Left ventricle myocardium inferior (tissue), 1 donor: ENCODE measurements around the gene ARHGAP33. TPM values are rescaled to one million over a fixed set of nuclear protein-coding genes. Genes with fewer than 3 reads are reported as not detected.

Source experiments
- DNase-seq: peaks from one replicate; pipeline ENCODE4 v3.0.0-alpha.2; 2020
- H3K27ac ChIP-seq: fragments of 200-600 bp; replicated peaks from 2 replicates; pipeline ENCODE4 v1.8.0; 2021
- H3K27me3 ChIP-seq: fragments of 200-600 bp; 2 replicates; pipeline ENCODE4 v1.8.0; 2021; ENCODE audit warnings: low read depth
- H3K36me3 ChIP-seq: fragments of 200-600 bp; 2 replicates; pipeline ENCODE4 v1.8.0; 2021
- H3K4me1 ChIP-seq: fragments of 200-600 bp; 2 replicates; pipeline ENCODE4 v1.8.0; 2021
- H3K4me3 ChIP-seq: fragments of 200-600 bp; 2 replicates; pipeline ENCODE4 v1.8.0; 2021; ENCODE audit warnings: mild to moderate bottlenecking, moderate library complexity
- H3K9me3 ChIP-seq: fragments of 200-600 bp; replicated peaks from 2 replicates; pipeline ENCODE4 v1.8.0; 2021
- intact Hi-C: fragments of 100-400 bp; cut with micrococcal nuclease; formaldehyde crosslinking; loops from one replicate; pipeline ENCODE4 v1.11.0; 2022
- total RNA-seq: library from RNA; stranded (reverse); fragmentation: NEBNext Ultra II Directional; extraction: Animal tissue kit (Norgen Biotek cat#: 25700); gene quantifications from one replicate; pipeline ENCODE4 v1.2.1, GENCODE V29; 2021
- TF ChIP-seq, protein P1 (sequence below): fragments of 200-600 bp; IDR thresholded peaks from 2 replicates; pipeline ENCODE4 v1.8.0; 2021; ENCODE audit warnings: antibody characterized with exemption, mild to moderate bottlenecking, borderline replicate concordance
- donor health status: DM: no; HTN: yes; CAD: no; lungs with severe emphysema.

The ARHGAP33 gene
- total RNA-seq, 1 donor from 2014 or later, result 3.8 TPM

DNA sequence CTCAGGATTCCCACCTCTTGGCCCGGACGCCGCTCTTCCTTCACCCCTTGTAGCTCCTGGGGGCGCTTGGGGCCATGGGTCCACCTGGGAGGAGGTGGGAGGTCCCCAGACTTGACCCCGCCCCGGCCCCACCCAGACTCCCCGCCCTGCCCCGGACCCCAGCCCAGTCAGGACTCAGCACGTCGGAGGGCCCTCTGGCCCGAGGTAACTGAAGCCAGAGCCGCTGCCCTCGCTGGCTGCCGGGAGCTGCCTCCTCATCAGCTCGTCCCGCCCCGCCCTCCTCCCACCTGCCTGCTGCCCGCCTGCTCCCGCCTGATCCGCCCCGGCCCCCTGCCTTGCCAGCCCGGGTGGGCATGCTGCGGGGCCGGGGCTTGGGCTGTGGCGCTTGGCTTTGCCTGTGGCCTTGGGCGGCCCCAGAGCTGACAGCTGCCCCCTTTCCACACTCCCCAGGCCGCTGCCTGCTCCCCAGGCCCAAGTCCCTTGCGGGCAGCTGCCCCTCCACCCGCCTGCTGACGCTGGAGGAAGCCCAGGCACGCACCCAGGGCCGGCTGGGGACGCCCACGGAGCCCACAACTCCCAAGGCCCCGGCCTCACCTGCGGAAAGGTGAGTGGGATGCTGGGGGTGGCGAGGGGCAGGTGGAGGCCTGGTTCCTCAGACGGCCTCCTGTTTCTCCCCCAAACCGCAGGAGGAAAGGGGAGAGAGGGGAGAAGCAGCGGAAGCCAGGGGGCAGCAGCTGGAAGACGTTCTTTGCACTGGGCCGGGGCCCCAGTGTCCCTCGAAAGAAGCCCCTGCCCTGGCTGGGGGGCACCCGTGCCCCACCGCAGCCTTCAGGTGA lies 9.4 kb downstream of the ARHGAP33 start:
- intact Hi-C loops, result no loop called here
- Histone ChIP-seq H3K4me3 (no peak overlapping the region), H3K36me3 (peaks cover 15% of the 10 kb centered on the region), H3K27ac (no peak overlapping the region), H3K27me3 (no peaks in the 10 kb centered on the region), H3K4me1 (no peaks in the 10 kb centered on the region), H3K9me3 (no peaks in the 10 kb centered on the region)
- DNase-seq, result no peak
- TF ChIP-seq, protein P1, sequence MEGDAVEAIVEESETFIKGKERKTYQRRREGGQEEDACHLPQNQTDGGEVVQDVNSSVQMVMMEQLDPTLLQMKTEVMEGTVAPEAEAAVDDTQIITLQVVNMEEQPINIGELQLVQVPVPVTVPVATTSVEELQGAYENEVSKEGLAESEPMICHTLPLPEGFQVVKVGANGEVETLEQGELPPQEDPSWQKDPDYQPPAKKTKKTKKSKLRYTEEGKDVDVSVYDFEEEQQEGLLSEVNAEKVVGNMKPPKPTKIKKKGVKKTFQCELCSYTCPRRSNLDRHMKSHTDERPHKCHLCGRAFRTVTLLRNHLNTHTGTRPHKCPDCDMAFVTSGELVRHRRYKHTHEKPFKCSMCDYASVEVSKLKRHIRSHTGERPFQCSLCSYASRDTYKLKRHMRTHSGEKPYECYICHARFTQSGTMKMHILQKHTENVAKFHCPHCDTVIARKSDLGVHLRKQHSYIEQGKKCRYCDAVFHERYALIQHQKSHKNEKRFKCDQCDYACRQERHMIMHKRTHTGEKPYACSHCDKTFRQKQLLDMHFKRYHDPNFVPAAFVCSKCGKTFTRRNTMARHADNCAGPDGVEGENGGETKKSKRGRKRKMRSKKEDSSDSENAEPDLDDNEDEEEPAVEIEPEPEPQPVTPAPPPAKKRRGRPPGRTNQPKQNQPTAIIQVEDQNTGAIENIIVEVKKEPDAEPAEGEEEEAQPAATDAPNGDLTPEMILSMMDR, result no peak

DNA sequence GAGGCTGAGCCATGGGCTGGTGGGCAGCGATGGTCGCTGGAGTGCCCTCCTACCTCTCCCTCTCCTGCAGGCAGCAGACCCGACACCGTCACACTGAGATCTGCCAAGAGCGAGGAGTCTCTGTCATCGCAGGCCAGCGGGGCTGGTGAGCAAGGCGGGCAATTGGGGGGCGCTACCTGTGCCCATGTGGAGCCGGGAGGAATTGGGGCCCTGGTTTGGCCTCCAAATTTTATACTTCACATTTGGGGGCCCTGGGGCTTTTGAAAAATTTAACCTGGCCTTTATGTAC lies 9.9 kb downstream of the ARHGAP33 start:
- no peaks in the 10 kb centered on the region for H3K4me1 ChIP-seq
- intact Hi-C loops, result no loop called here
- no peaks in the 10 kb centered on the region for H3K9me3 ChIP-seq

DNA sequence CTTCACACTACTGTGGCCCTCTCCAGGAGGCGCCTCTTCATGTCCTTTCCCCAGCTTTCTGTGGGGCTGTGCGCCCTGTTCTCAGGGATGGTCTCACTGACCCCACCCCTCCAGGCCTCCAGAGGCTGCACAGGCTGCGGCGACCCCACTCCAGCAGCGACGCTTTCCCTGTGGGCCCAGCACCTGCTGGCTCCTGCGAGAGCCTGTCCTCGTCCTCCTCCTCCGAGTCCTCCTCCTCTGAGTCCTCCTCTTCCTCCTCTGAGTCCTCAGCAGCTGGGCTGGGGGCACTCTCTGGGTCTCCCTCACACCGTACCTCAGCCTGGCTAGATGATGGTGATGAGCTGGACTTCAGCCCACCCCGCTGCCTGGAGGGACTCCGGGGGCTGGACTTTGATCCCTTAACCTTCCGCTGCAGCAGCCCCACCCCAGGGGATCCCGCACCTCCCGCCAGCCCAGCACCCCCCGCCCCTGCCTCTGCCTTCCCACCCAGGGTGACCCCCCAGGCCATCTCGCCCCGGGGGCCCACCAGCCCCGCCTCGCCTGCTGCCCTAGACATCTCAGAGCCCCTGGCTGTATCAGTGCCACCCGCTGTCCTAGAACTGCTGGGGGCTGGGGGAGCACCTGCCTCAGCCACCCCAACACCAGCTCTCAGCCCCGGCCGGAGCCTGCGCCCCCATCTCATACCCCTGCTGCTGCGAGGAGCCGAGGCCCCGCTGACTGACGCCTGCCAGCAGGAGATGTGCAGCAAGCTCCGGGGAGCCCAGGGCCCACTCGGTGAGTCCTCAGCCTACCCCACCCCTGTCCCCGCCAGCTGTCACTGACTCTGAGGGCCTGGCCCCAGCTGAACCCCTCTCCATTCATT lies 11.2 kb downstream of the ARHGAP33 start:
- no peak overlapping the region for H3K4me3 ChIP-seq
- no peaks in the 10 kb centered on the region for H3K27me3 ChIP-seq
- intact Hi-C loops, result no loop called here
- no peaks in the 10 kb centered on the region for H3K9me3 ChIP-seq
- TF ChIP-seq, protein P1, result no peak
- H3K27ac ChIP-seq, result no peak overlapping the region
- DNase-seq, result no peak
- H3K36me3 ChIP-seq, result no peaks in the 10 kb centered on the region
- no peaks in the 10 kb centered on the region for H3K4me1 ChIP-seq

More for the DNA sequence above, 9.9 kb downstream of the ARHGAP33 start:
- DNase-seq, result no peak
- Histone ChIP-seq H3K27me3 (no peaks in the 10 kb centered on the region), H3K36me3 (peaks cover 11% of the 10 kb centered on the region), H3K4me3 (no peak overlapping the region), H3K27ac (no peak overlapping the region)
- TF ChIP-seq, protein P1, result no peak

DNA sequence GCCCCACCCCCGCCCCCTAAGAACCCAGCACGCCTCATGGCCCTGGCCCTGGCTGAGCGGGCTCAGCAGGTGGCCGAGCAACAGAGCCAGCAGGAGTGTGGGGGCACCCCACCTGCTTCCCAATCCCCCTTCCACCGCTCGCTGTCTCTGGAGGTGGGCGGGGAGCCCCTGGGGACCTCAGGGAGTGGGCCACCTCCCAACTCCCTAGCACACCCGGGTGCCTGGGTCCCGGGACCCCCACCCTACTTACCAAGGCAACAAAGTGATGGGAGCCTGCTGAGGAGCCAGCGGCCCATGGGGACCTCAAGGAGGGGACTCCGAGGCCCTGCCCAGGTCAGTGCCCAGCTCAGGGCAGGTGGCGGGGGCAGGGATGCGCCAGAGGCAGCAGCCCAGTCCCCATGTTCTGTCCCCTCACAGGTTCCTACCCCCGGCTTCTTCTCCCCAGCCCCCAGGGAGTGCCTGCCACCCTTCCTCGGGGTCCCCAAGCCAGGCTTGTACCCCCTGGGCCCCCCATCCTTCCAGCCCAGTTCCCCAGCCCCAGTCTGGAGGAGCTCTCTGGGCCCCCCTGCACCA lies 11.9 kb downstream of the ARHGAP33 start:
- H3K27me3 ChIP-seq, result peaks cover 6% of the 10 kb centered on the region
- no peak overlapping the region for H3K4me3 ChIP-seq
- H3K27ac ChIP-seq, result no peak overlapping the region
- H3K36me3 ChIP-seq, result no peaks in the 10 kb centered on the region
- intact Hi-C loops, result no loop called here
- H3K4me1 ChIP-seq, result no peaks in the 10 kb centered on the region
- TF ChIP-seq, protein P1, result no peak
- H3K9me3 ChIP-seq, result no peaks in the 10 kb centered on the region
- no peak for DNase-seq

DNA sequence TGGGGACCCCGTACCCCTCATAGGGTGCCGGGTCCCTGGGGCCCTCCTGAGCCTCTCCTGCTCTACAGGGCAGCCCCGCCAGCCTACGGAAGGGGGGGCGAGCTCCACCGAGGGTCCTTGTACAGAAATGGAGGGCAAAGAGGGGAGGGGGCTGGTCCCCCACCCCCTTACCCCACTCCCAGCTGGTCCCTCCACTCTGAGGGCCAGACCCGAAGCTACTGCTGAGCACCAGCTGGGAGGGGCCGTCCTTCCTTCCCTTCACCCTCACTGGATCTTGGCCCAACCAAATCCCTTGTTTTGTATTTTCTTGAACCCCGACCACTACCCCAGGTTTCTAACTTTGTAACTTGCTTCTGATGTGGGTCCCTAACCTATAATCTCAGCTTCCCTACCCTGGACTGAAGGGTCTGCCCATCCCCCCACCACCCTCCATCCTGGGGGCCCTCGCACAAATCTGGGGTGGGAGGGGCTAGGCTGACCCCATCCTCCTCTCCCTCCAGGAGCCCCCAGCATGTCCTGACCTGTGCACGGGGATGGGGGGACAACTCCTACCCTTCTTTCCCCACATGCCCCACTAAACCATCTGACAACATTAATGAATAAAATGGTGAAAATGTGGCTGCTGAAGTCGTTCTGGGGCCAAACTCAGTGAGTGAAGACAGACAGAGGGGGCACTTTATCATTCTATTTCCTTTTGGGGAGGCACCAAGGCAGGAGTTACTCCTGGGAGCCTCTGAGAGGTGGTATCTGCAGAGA lies 13.0 kb downstream of the ARHGAP33 start:
- Histone ChIP-seq H3K4me1 (no peaks in the 10 kb centered on the region), H3K27ac (no peak overlapping the region), H3K36me3 (no peaks in the 10 kb centered on the region), H3K4me3 (no peak overlapping the region), H3K27me3 (peaks cover 16% of the 10 kb centered on the region), H3K9me3 (no peaks in the 10 kb centered on the region)
- TF ChIP-seq, protein P1, result no peak
- intact Hi-C loops, result no loop called here
- DNase-seq, result no peak
